Muscle layer of colon (tissue), 2 donors: ENCODE measurements around the gene FBLN1.

Source experiments
- H3K27ac ChIP-seq: one replicate; pipeline ENCODE4 v1.7.0; 2013; ENCODE audit warnings: low read depth, mild to moderate bottlenecking, low read length, moderate library complexity
- H3K27me3 ChIP-seq, 2 donors: one replicate each; pipeline ENCODE4 v1.7.0; 2013; ENCODE audit warnings: low read length in 2 of 2, mild to moderate bottlenecking in 2 of 2; ENCODE audit not compliant: insufficient read depth in 2 of 2, control insufficient read depth in 1 of 2
- H3K36me3 ChIP-seq: one replicate; pipeline ENCODE4 v1.7.0; 2013; ENCODE audit warnings: mild to moderate bottlenecking, low read length; ENCODE audit not compliant: insufficient read depth
- H3K4me1 ChIP-seq: one replicate; pipeline ENCODE4 v1.7.0; 2013; ENCODE audit warnings: mild to moderate bottlenecking, low read length; ENCODE audit not compliant: insufficient read depth
- H3K4me3 ChIP-seq, 2 donors: one replicate each; pipeline ENCODE4 v1.7.0; 2013; ENCODE audit warnings: low read length in 2 of 2, low read depth in 1 of 2, mild to moderate bottlenecking in 1 of 2, moderate library complexity in 1 of 2
- H3K9ac ChIP-seq: one replicate; pipeline ENCODE4 v1.7.0; 2013; ENCODE audit warnings: low read length
- H3K9me3 ChIP-seq: one replicate; pipeline ENCODE4 v1.7.0; 2013; ENCODE audit warnings: mild to moderate bottlenecking, low read length
- donor health status: abdominal sarcoma.
- donor health status: Adenocarcinoma of cecum.

The FBLN1 gene

DNA sequence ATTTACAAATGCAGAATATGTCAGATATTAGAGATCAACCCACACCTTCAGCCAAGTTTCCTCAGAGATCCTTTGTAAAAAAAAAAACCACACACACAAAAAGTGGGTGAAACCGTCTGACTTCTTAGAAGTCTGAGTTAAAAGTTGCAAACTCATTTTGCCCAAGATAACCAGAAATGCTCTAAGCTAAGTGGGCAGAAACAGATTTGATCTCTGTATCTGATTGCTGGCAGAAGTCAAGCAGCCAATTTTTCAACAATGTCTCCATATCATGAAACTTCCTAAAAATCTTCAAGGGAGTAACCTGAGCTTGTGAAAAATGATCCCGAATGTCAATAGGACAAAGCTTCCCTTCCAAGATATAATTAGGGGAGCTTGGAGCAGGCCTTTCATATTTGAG, 140.3 kb downstream of the FBLN1 start:
- H3K9me3 ChIP-seq = no peaks in the 10 kb centered on the region
- peaks cover 0 to 12% of the 10 kb centered on the region in 2 donors for H3K27me3 ChIP-seq
- no peak overlapping the region for H3K27ac ChIP-seq
- H3K4me1 ChIP-seq = no peaks in the 10 kb centered on the region
- H3K36me3 ChIP-seq = no peaks in the 10 kb centered on the region
- H3K4me3 ChIP-seq = no peak overlapping the region
- H3K9ac ChIP-seq = no peak overlapping the region

DNA sequence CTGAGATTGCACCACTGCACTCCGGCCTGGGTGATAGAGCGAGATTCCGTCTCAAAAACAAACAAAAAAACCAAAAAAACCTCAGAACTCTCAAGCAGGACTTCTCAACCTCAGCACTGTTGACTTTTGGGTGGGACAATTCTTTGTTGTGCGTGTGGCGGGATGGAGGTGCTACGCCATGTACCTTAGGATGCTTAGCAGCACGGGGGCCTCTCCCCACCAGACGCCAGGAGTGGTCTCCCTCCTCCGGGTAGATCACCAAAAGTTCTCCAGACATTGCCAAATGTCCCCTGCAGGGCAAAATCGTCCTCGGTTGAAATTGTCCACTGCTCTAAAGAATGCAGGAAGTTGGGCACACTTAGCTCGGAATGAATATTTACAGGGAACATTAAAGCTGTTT, 142.0 kb downstream of the FBLN1 start:
- H3K36me3 ChIP-seq = no peaks in the 10 kb centered on the region
- H3K27ac ChIP-seq = no peak overlapping the region
- no peak overlapping the region for H3K9ac ChIP-seq
- no peak overlapping the region for H3K4me3 ChIP-seq
- H3K9me3 ChIP-seq = no peaks in the 10 kb centered on the region
- H3K4me1 ChIP-seq = no peaks in the 10 kb centered on the region
- H3K27me3 ChIP-seq = peaks cover 0 to 12% of the 10 kb centered on the region in 2 donors

DNA sequence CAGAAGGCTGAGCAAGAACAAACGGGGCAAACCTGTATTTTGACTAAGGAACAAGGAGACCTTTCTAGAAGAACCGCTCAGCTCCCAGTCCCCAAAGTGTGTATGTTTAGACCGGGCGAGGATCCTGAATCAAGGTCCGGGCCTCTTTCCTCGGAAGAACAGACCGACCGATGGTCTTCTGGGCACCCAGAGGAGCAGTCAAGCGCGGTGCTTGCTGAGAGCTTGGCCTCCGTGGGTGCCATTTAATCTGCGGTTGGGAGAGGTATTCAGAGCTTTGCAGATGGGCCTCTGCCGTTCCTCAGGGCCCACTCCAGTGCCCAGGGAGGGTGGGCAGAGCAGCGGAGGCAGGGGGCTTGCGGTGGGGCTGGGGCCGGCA, 142.5 kb downstream of the FBLN1 start:
- Histone ChIP-seq H3K9me3 (no peaks in the 10 kb centered on the region), H3K9ac (no peak overlapping the region), H3K4me1 (no peaks in the 10 kb centered on the region), H3K4me3 (no peak overlapping the region), H3K27me3 (peaks cover 0 to 12% of the 10 kb centered on the region in 2 donors), H3K36me3 (no peaks in the 10 kb centered on the region), H3K27ac (no peak overlapping the region)

DNA sequence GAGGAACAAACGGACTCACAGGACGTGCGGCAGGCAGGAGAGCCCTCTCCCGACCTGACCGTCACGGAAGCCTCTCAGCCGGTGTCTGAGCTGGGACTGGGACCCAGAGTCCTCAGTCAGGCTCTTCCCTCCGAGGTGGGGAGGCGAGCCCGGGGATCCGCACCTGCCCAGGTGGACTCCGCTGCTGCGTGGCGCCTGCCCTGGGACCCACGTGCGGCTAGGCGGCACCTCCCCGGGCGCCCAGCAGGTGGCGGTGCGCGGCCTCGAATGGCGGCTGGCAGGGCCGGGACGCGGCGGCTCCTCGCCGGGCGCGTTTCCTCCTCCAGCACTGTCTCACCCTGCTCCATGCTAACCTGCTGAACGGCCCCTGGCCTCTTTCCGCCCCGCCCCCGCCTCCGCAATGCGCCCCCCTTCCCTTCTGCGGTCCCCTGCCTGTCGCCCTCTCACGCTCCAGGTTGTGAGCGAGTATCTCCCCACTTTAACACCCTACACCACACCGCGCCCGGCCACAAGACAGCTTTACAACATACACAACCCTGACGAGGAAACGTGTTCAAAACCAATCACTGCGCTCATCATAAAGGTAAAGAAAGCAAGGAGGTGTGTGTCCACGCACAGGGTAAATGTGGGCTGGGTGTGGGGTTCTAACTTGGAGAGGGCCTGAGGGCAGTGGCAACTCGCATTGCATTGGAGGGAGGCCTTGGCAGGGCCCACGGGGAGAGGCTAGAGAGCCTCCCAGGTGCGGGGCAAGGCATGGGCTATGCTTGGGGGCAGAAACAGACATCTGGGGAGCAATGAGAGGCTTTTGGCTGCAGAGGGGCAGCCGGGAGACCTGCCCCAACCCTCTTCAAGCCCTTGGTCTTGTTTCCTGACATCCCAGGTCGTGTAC, 143.1 kb downstream of the FBLN1 start:
- H3K9me3 ChIP-seq = no peaks in the 10 kb centered on the region
- peaks cover 0 to 12% of the 10 kb centered on the region in 2 donors for H3K27me3 ChIP-seq
- H3K36me3 ChIP-seq = no peaks in the 10 kb centered on the region
- no peaks in the 10 kb centered on the region for H3K4me1 ChIP-seq
- no peak overlapping the region for H3K9ac ChIP-seq
- no peak overlapping the region for H3K27ac ChIP-seq
- no peak overlapping the region for H3K4me3 ChIP-seq

- Histone ChIP-seq H3K4me1 (no peaks in the 10 kb centered on the region), H3K4me3 (no peak overlapping the region), H3K9ac (no peak overlapping the region), H3K9me3 (no peaks in the 10 kb centered on the region), H3K27ac (no peak overlapping the region), H3K27me3 (peaks cover 0 to 12% of the 10 kb centered on the region in 2 donors), H3K36me3 (no peaks in the 10 kb centered on the region)
These were observed 145.0 kb downstream of the FBLN1 start for GRCh38 chr22:45647532-45648225.

- Histone ChIP-seq H3K4me1 (no peaks in the 10 kb centered on the region), H3K4me3 (no peak overlapping the region), H3K27me3 (peaks cover 0 to 12% of the 10 kb centered on the region in 2 donors), H3K36me3 (no peaks in the 10 kb centered on the region), H3K9me3 (no peaks in the 10 kb centered on the region), H3K9ac (no peak overlapping the region), H3K27ac (no peak overlapping the region)
These were observed 145.8 kb downstream of the FBLN1 start for GRCh38 chr22:45648301-45649117.

GRCh38 chr22:45649809-45650208, 147.1 kb downstream of the FBLN1 start:
- no peaks in the 10 kb centered on the region for H3K36me3 ChIP-seq
- no peak overlapping the region for H3K27ac ChIP-seq
- H3K4me1 ChIP-seq = no peaks in the 10 kb centered on the region
- H3K9ac ChIP-seq = no peak overlapping the region
- no peaks in the 10 kb centered on the region for H3K9me3 ChIP-seq
- peaks cover 0 to 12% of the 10 kb centered on the region in 2 donors for H3K27me3 ChIP-seq
- H3K4me3 ChIP-seq = no peak overlapping the region

- H3K27me3 ChIP-seq = peaks cover 0 to 4% of the 10 kb centered on the region in 2 donors
- H3K36me3 ChIP-seq = no peaks in the 10 kb centered on the region
- H3K4me3 ChIP-seq = no peak overlapping the region
- no peak overlapping the region for H3K9ac ChIP-seq
- H3K4me1 ChIP-seq = no peaks in the 10 kb centered on the region
- H3K9me3 ChIP-seq = no peaks in the 10 kb centered on the region
- no peak overlapping the region for H3K27ac ChIP-seq
These were observed 148.0 kb downstream of the FBLN1 start for GRCh38 chr22:45650721-45651120.
